ENCODE results near the gene MSH5. TPM values are rescaled to one million over a fixed set of nuclear protein-coding genes. Genes with fewer than 3 reads are reported as not detected.

MSH5 gene
- total RNA-seq, 1 experiment from 2014 or later: 22.4 TPM

DNA sequence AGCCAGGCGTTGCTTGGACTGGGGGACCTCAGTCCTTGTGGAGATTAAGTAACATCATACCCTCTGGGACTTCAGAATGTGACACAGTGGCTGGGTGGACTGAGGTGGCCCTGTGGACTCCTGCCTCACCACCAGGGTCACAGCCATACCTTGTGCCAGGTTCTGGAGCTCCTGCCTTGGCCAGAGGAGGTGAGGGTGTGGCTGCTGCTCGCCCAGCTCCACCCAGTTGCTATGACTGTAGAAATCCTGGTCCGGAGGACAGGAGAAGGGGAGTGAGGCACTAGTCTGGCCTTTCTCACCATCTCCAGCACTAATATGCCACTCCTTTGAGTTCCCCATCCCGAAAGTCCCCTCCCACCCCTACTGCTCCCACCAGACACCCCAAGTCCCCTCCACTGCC is 35.4 kb downstream of the MSH5 start:
- H3K27me3 Mint-ChIP-seq (ENCODE audit: low read depth): no peaks in the 10 kb centered on the region
- H3K27ac Mint-ChIP-seq: peak overlapping the region in 1 of 3 experiments; percentile 73; a peak in 2 of 7 replicates
- Histone ChIP-seq H3K4ac (ENCODE audit: low read depth, low read length) (no peak overlapping the region), H2AK5ac (ENCODE audit: insufficient read length, low read length) (no peak overlapping the region), H4K91ac (ENCODE audit: insufficient read length, low read depth, low read length) (no peak overlapping the region), H3K23ac (ENCODE audit: insufficient read length, low read depth, low read length) (no peak overlapping the region), H3K14ac (ENCODE audit: insufficient read depth, low read length) (no peak overlapping the region), H3K79me1 (ENCODE audit: insufficient read depth, low read depth, low read length, poor library complexity, severe bottlenecking) (no peaks in the 10 kb centered on the region), H2BK15ac (ENCODE audit: low read depth, low read length) (no peak overlapping the region), H3K4me2 (ENCODE audit: insufficient read depth, insufficient read length, low read length) (no peak overlapping the region), H4K5ac (ENCODE audit: insufficient read length, low read depth, low read length) (no peak overlapping the region), H4K8ac (replicated peaks; ENCODE audit: insufficient read length, low read depth, low read length) (no peak overlapping the region), H3K23me2 (ENCODE audit: insufficient read length, low read depth, low read length, poor library complexity, severe bottlenecking) (no peaks in the 10 kb centered on the region), H2BK20ac (ENCODE audit: low read depth, low read length, poor library complexity, severe bottlenecking) (no peak overlapping the region), H3T11ph (ENCODE audit: low read length) (no peak overlapping the region), H4K20me1 (ENCODE audit: control insufficient read depth, insufficient read depth, insufficient read length) (no peaks in the 10 kb centered on the region), H2AFZ (ENCODE audit: low read length) (no peak overlapping the region), H3K4me1 (ENCODE audit: insufficient read depth, low read length) (no peaks in the 10 kb centered on the region), H3K18ac (ENCODE audit: insufficient read length, low read depth, low read length) (no peak overlapping the region), H3K27ac (ENCODE audit: insufficient read length, low read depth, low read length) (no peak overlapping the region), H2BK120ac (ENCODE audit: low read depth, low read length, poor library complexity, severe bottlenecking) (no peak overlapping the region), H3K27me3 (ENCODE audit: insufficient read depth, low read length) (no peaks in the 10 kb centered on the region), H2BK12ac (ENCODE audit: insufficient read length, low read depth, low read length) (no peak overlapping the region), H2BK5ac (ENCODE audit: insufficient read length, low read length) (no peak overlapping the region), H3K9me3 (ENCODE audit: control insufficient read depth, low read depth, low read length) (no peaks in the 10 kb centered on the region), H3K56ac (ENCODE audit: insufficient read length, low read depth, low read length) (no peak overlapping the region), H3K9ac (ENCODE audit: extremely low read depth, insufficient read length, low read length) (no peak overlapping the region), H3K79me2 (ENCODE audit: insufficient read depth, low read length) (no peaks in the 10 kb centered on the region)
- WGBS (ENCODE audit: extremely low coverage, insufficient read length, low lambda C conversion rate): no CpG with 5 or more reads among the region's 4 CpGs
- no peak overlapping the region for H3K4me3 Mint-ChIP-seq
- peaks cover 5 to 10% of the 10 kb centered on the region in 2 experiments; a peak in 3 of 4 replicates for H3K4me1 Mint-ChIP-seq
- DNase-seq: no peak
- H3K9me3 Mint-ChIP-seq: no peaks in the 10 kb centered on the region
- peaks cover 12 to 26% (median 12%) of the 10 kb centered on the region in 3 experiments; a peak in 6 of 7 replicates for H3K36me3 Mint-ChIP-seq (ENCODE audit: insufficient read depth in 1 of 3, low read depth in 3 of 3)
- TF ChIP-seq, protein P1, sequence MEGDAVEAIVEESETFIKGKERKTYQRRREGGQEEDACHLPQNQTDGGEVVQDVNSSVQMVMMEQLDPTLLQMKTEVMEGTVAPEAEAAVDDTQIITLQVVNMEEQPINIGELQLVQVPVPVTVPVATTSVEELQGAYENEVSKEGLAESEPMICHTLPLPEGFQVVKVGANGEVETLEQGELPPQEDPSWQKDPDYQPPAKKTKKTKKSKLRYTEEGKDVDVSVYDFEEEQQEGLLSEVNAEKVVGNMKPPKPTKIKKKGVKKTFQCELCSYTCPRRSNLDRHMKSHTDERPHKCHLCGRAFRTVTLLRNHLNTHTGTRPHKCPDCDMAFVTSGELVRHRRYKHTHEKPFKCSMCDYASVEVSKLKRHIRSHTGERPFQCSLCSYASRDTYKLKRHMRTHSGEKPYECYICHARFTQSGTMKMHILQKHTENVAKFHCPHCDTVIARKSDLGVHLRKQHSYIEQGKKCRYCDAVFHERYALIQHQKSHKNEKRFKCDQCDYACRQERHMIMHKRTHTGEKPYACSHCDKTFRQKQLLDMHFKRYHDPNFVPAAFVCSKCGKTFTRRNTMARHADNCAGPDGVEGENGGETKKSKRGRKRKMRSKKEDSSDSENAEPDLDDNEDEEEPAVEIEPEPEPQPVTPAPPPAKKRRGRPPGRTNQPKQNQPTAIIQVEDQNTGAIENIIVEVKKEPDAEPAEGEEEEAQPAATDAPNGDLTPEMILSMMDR (conservative IDR thresholded peaks at IDR 0.05): peak; percentile 11; the same call in 1 of the 3 replicates
